ENCODE results near the gene RAP1GAP.

The RAP1GAP gene

DNA sequence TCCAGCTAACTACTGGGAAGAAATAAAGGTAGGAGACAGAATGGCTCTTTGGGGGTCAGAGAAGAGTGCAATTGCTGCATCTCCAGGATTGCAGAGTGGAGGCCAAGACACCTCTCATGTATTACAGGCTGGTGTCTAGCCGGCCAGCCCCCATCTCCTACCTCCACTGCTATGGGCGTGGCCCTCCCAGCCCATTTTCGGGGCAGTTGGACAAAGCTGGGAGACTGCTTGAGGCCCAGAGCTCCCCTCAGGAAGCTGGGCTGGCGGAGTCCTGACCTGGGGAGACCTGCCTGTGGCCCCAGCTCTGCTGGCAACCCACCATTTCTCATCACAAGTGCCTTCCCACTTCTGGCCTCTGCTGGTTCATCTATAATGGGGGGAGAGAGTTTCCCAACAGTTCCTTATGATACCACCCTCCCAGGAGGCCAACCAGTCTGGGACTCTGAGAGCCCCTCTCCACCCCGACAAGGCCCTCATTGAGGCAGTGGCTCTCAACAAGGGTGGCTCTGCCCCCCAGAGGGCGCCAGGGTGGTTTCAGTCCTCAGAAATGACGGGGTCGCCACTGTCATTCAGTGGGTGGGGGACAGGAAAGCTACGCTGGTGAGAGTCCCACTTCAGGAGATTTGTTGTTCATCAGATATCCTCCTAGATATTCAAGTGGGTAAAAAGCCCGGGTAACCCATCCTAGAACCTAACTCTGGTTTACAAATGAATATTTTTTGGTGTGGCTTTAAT lies 11.5 kb downstream of the RAP1GAP start:
- in situ Hi-C loops (cut with MboI; ENCODE audit: low sequenced_read_pairs, unreplicated experiment) = no loop called here
- DNase-seq (ENCODE audit: low spot score) = no peak
- TF ChIP-seq, protein P1, sequence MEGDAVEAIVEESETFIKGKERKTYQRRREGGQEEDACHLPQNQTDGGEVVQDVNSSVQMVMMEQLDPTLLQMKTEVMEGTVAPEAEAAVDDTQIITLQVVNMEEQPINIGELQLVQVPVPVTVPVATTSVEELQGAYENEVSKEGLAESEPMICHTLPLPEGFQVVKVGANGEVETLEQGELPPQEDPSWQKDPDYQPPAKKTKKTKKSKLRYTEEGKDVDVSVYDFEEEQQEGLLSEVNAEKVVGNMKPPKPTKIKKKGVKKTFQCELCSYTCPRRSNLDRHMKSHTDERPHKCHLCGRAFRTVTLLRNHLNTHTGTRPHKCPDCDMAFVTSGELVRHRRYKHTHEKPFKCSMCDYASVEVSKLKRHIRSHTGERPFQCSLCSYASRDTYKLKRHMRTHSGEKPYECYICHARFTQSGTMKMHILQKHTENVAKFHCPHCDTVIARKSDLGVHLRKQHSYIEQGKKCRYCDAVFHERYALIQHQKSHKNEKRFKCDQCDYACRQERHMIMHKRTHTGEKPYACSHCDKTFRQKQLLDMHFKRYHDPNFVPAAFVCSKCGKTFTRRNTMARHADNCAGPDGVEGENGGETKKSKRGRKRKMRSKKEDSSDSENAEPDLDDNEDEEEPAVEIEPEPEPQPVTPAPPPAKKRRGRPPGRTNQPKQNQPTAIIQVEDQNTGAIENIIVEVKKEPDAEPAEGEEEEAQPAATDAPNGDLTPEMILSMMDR (IDR thresholded peaks at IDR 0.05; ENCODE audit: borderline replicate concordance, control extremely low read depth, extremely low read depth, insufficient read depth, missing control alignments) = no peak

DNA sequence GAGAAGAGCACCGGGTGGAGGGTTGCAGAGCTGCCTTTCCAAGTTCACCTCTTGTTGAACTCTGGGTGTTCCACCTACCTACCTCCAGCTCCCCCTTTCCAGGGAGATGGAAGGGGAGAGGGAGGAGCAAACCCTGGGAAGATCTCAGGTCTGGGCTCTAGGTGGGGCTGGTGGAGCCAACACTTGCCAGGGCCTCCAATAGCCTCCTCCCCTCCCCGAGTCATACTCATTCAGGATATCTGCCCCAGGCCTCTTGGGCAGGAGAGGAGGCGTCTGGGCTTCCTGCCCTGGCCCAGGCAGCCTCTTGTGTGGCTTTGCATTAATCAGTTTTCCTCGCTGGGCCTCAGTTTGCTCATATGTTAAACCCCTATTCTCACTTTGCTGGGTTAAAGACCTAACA lies 13.4 kb downstream of the RAP1GAP start:
- no peak for DNase-seq (ENCODE audit: low spot score)
- TF ChIP-seq, protein P1 (IDR thresholded peaks at IDR 0.05; ENCODE audit: borderline replicate concordance, control extremely low read depth, extremely low read depth, insufficient read depth, missing control alignments) = no peak
- in situ Hi-C loops (cut with MboI; ENCODE audit: low sequenced_read_pairs, unreplicated experiment) = no loop called here

DNA sequence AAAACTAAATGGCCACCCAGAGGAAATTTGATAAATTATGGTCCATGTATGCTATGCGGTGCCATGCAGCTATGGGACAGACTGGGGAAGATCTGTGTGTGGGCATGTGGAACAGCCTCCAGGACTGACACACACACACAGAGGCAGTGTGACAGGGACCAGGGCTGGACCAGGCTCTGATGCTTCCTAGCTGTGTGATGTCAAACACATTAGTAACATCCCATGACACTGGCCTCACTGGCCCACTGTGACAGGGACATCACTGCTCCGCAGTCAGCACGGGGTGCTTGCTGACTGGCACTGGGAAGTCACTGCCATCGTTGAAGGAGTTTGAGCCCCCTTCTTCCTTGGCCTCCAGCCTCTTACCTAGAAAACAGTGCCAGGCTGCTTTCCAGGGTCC lies 13.9 kb downstream of the RAP1GAP start:
- TF ChIP-seq, protein P1 (IDR thresholded peaks at IDR 0.05; ENCODE audit: borderline replicate concordance, control extremely low read depth, extremely low read depth, insufficient read depth, missing control alignments) = no peak
- in situ Hi-C loops (cut with MboI; ENCODE audit: low sequenced_read_pairs, unreplicated experiment) = no loop called here
- no peak for DNase-seq (ENCODE audit: low spot score)

DNA sequence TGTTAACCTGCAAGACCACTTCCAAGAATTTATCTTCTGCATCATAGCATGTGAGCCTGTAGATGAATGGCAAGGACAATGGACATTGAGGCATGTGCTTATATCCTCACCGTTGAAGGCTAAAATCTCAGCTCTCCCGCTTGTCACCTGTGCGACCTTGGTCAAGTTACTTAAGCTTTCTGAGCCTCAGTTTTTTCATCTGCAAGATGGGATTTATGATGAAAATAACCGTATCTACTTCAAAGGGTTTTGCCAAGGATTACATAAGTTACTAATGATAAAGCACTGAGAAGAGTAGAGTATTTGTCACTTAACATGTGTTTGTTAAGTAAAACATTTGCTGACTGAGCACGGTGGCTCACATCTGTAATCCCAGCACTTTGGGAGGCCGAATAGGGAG lies 14.9 kb downstream of the RAP1GAP start:
- DNase-seq (ENCODE audit: low spot score) = no peak
- TF ChIP-seq, protein P1 (IDR thresholded peaks at IDR 0.05; ENCODE audit: borderline replicate concordance, control extremely low read depth, extremely low read depth, insufficient read depth, missing control alignments) = no peak
- in situ Hi-C loops (cut with MboI; ENCODE audit: low sequenced_read_pairs, unreplicated experiment) = no loop called here

DNA sequence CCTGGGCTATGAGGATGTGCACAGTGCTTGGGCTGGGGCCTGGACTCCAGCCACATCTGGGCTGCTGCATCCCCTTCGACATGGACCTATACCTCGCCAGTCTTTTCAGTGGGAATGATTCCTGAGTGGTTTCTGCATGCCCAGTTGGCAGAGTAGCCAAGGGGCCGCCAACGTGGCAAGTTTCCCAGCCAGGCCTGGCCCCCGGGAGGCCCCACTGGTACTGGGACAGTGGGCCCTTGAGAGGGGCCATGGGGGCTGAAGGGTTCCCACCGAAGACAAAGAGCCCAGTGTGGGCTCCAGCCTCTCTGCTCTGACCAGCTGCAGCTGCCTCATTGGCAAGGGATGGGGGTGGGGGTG lies 15.4 kb downstream of the RAP1GAP start:
- TF ChIP-seq, protein P1 (IDR thresholded peaks at IDR 0.05; ENCODE audit: borderline replicate concordance, control extremely low read depth, extremely low read depth, insufficient read depth, missing control alignments) = no peak
- DNase-seq (ENCODE audit: low spot score) = no peak
- in situ Hi-C loops (cut with MboI; ENCODE audit: low sequenced_read_pairs, unreplicated experiment) = no loop called here

DNA sequence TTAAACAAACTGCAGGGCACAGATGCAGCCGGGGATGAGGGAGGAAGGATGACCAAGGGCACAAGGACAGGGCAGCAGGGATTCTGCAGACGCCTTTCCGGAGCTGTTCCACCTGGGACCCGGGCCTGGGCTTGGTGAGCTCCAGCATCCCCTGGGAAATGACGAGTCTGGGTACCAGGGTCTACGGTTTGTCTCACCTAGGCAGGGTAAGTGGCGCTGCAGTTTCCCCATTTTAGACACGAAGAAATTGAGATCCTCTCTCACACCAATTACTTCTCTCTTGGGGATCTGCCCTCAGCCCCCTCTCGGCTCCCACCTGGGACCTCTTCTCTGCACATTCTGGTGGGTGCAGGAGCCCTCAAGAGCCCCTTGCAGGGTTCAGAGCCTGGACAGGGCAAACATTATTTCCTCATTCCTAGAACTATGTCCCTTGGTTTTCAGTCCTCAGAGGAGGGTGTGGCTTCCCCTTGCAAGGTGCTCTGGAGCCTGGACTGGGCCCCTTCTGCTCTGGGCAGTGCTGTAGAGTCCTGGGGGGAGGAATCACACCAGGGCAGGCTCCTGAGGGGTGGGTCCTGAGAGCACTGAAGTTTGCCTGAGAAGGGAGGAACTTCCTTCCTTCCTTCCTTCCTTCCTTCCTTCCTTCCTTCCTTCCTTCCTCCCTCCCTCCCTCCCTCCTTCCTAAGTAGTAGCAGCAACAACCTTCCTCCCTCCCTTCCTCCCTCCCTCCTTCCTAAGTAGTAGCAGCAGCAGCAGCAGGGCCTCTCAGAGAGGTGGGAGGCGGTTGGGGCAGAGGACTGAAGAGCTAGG lies 16.0 kb downstream of the RAP1GAP start:
- TF ChIP-seq, protein P1 (IDR thresholded peaks at IDR 0.05; ENCODE audit: borderline replicate concordance, control extremely low read depth, extremely low read depth, insufficient read depth, missing control alignments) = no peak
- no peak for DNase-seq (ENCODE audit: low spot score)
- in situ Hi-C loops (cut with MboI; ENCODE audit: low sequenced_read_pairs, unreplicated experiment) = no loop called here
